ENCODE measurements around the gene ZBTB40.

DNA sequence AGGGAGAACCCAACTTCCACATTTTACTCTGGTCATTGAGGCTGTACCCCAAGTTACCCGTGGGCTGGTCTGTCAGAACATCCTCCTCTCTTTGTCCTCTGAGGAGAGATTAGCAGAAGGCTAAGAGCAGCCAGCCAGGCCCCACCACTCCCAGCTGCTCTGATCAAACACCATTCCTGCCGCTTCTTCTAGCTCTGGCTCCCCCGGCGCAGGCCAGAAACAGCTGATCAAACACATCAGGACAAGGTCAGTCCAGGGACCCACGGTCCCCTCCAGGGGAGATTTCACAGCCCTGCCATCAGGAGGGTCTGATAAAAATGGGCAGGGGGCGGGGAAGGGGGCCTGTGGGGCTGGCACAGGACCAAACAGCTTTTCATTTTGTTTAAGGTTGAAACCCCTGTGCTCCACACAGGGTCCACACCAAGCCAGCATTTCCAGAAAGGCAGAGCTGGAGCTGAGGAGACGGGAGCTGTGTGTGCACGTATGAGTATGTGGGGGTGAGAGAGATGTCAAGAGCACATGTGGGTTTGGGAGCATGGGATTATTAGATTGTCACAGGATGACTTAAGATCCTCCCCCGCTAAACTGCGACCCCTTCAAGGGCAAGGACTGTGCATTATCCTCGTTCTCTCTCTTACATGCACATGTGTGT lies 81.7 kb downstream of the ZBTB40 start:
- TF ChIP-seq, protein P1, sequence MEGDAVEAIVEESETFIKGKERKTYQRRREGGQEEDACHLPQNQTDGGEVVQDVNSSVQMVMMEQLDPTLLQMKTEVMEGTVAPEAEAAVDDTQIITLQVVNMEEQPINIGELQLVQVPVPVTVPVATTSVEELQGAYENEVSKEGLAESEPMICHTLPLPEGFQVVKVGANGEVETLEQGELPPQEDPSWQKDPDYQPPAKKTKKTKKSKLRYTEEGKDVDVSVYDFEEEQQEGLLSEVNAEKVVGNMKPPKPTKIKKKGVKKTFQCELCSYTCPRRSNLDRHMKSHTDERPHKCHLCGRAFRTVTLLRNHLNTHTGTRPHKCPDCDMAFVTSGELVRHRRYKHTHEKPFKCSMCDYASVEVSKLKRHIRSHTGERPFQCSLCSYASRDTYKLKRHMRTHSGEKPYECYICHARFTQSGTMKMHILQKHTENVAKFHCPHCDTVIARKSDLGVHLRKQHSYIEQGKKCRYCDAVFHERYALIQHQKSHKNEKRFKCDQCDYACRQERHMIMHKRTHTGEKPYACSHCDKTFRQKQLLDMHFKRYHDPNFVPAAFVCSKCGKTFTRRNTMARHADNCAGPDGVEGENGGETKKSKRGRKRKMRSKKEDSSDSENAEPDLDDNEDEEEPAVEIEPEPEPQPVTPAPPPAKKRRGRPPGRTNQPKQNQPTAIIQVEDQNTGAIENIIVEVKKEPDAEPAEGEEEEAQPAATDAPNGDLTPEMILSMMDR (IDR thresholded peaks at IDR 0.05): no peak
- TF ChIP-seq TEAD4 (IDR thresholded peaks at IDR 0.05; ENCODE audit: borderline replicate concordance, insufficient read depth) (no peak), EP300 (IDR thresholded peaks at IDR 0.05; ENCODE audit: borderline replicate concordance in 1 of 2, low read depth in 1 of 2, low read length in 1 of 2) (peak in 1 of 2 experiments; percentile 51; a peak in 1 of 4 replicates), POLR2AphosphoS5 (IDR thresholded peaks at IDR 0.05; ENCODE audit: low read depth, low read length) (no peak), JUND (IDR thresholded peaks at IDR 0.05) (no peak), GABPA (IDR thresholded peaks at IDR 0.05; ENCODE audit: low read depth) (no peak), RAD21 (IDR thresholded peaks at IDR 0.05; ENCODE audit: low read length) (peak; percentile 12; the same call in 1 of the 2 replicates), EZH2phosphoT487 (IDR thresholded peaks at IDR 0.05; ENCODE audit: borderline replicate concordance, low read depth) (no peak), FOXM1 (IDR thresholded peaks at IDR 0.05; ENCODE audit: low read depth) (no peak), RXRA (IDR thresholded peaks at IDR 0.05; ENCODE audit: borderline replicate concordance, low read depth) (no peak)
- TF ChIP-seq, protein P2, sequence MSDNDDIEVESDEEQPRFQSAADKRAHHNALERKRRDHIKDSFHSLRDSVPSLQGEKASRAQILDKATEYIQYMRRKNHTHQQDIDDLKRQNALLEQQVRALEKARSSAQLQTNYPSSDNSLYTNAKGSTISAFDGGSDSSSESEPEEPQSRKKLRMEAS (IDR thresholded peaks at IDR 0.05; ENCODE audit: low read depth): no peak
- TF ChIP-seq, protein P3, sequence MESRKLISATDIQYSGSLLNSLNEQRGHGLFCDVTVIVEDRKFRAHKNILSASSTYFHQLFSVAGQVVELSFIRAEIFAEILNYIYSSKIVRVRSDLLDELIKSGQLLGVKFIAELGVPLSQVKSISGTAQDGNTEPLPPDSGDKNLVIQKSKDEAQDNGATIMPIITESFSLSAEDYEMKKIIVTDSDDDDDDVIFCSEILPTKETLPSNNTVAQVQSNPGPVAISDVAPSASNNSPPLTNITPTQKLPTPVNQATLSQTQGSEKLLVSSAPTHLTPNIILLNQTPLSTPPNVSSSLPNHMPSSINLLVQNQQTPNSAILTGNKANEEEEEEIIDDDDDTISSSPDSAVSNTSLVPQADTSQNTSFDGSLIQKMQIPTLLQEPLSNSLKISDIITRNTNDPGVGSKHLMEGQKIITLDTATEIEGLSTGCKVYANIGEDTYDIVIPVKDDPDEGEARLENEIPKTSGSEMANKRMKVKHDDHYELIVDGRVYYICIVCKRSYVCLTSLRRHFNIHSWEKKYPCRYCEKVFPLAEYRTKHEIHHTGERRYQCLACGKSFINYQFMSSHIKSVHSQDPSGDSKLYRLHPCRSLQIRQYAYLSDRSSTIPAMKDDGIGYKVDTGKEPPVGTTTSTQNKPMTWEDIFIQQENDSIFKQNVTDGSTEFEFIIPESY (IDR thresholded peaks at IDR 0.05; ENCODE audit: borderline replicate concordance, low read depth): no peak
- TF ChIP-seq, protein P4, sequence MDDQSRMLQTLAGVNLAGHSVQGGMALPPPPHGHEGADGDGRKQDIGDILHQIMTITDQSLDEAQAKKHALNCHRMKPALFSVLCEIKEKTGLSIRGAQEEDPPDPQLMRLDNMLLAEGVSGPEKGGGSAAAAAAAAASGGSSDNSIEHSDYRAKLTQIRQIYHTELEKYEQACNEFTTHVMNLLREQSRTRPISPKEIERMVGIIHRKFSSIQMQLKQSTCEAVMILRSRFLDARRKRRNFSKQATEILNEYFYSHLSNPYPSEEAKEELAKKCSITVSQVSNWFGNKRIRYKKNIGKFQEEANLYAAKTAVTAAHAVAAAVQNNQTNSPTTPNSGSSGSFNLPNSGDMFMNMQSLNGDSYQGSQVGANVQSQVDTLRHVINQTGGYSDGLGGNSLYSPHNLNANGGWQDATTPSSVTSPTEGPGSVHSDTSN (IDR thresholded peaks at IDR 0.05): no peak
